HK-2 (cell line): Measurements from ENCODE around the gene CFAP61.
"Not testable (repeated sequence)": the region's sequence is repeated elsewhere in the genome, so short reads cannot be mapped to it uniquely, and the experiment has no call there.

Source experiments
- DNase-seq: peaks from one replicate; pipeline ENCODE4 v3.0.0-alpha.2; 2018; ENCODE audit not compliant: unreplicated experiment

Gene CFAP61

GRCh38 chr20:20318365-20319161 is 266.2 kb downstream of the CFAP61 start:
- no peak for DNase-seq

DNA sequence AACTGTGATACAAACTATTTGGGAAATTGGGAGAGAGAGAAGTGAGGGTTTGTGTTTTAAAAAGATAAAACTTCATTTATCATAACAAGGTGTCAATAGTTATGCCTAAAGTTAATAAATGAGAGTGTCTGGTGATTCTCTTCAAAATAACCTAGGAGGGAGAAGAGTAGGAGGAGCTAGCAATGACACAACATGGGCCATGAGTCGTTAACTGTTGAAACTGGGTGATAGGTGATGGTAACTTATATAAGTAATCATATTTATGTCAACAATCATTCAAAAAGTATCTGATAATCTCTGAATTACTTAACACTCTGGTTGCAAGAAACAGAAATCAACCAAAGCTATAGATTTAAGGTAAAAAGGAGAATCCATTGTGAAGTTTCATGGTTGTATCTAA is 268.8 kb downstream of the CFAP61 start:
- DNase-seq = no peak

DNA sequence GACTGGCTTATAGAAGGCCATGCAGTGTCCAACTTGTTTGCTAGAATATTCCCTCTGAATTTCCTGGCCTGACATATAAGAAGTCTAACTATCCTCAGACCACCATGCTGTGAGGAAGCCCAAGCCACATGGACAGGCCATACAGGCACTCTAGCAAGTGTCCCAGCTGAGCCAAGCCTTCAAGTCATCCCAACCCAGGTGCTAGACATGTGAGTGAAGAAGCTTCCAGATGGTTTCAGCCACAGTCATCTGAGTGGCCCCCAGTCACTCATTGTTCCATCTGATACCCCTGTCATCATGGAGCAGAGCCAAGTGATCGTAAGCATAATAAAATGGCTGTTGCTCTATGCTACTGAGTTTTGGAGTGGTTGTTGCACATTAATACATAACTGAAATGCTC is 269.6 kb downstream of the CFAP61 start:
- DNase-seq = no peak

GRCh38 chr20:20322912-20323311 is 270.6 kb downstream of the CFAP61 start:
- DNase-seq = no peak

DNA sequence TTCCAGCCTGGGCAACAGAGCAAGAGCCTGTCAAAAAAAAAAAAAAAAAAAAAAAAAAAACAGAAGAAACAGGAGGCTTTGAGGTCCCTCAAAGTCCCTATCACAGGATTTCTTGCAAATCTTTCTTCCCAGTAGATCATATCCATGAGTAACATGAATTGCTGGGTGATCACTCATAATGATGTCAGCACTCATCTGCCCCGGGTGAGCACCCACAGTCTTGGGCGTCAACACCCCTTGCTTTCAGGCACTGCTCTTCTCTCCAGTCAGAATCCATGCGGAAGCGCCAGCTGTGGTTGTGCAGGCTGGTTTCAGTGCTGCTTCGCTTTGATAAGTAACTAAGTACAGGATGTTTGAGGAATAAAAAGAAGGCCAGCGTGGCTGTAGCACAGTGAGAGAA is 275.4 kb downstream of the CFAP61 start:
- peak; percentile 84 for DNase-seq

DNA sequence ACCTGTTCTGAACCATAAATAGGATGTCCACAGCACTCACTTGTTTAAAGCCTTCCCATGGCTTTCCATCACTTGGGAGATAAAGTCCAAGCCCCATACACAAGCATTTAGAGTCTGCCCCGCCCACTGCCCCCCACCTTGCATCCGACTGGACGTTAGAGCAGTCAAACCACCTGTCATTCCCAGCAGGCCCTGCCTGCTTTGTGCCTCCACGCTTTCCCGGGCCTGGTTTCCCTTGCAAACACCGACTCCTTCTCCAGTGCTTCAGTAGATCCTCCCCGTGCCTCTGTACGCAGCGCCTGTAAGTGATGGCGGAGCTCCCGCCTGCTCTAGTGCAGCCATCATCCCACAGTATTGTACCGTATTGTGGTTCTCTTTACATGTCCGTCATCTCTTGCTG is 277.2 kb downstream of the CFAP61 start:
- DNase-seq = no peak

DNA sequence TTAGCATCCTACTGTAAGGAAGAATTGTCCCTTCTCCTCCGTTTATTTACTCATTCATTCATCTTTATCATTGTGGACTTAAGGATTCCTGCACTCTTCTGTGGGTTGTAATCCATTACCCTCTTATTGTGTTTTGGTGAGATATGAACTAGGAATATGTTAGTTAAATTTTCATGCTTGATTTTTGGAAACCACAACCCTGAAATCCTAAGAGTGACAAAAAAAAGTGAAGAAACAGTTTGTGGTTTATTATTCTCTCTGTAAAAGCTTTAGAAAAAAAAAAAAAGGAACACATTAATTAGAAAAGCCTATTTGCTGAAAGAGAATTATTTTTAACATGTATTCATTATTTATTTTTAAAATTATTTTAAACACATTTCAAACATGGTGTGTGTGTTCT is 278.8 kb downstream of the CFAP61 start:
- DNase-seq = no peak

GRCh38 chr20:20331817-20332216 is 279.5 kb downstream of the CFAP61 start:
- DNase-seq = no peak

GRCh38 chr20:20333866-20334265 is 281.5 kb downstream of the CFAP61 start:
- DNase-seq = no peak

DNA sequence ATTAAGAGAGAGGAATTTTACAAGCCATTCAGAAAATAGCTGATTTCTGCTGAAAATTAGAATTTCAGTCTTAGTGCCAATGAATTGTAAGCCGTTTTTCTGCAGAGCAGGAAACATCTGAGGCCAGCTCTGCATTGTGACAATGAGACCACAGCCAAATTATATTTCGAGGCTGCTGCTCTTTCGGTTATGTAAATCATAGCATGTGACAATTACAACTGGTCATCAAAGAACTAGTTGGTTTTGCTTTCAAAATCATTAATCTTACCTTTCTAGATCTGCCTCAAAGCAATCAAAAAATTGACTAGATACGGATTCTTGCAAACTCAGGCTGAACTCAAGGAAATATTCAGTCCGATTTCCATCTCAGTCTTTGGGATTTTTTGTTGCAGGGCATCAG is 282.2 kb downstream of the CFAP61 start:
- no peak for DNase-seq

GRCh38 chr20:20338133-20338730 is 285.9 kb downstream of the CFAP61 start:
- no peak for DNase-seq

- no peak for DNase-seq
Observed at GRCh38 chr20:20340443-20340842, 288.1 kb downstream of the CFAP61 start.

DNA sequence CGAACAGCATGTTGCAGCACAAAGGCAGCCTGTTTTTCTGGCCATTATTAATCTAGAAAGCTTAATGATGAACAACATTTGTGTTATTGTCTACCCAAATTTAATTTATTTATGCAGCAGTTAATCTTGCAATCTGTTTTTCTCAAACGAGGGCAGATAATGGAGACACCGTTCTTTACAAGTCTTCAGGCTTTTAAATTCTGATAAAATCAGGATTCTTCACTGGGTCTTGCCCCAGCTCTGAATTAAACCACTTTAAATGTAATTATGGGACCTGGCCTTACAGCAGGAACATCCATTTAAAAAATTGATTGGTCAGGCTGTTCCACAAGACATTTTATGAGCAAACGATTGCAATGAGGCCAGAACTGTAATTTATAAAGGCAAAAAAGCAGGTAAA is 289.0 kb downstream of the CFAP61 start:
- no peak for DNase-seq

DNA sequence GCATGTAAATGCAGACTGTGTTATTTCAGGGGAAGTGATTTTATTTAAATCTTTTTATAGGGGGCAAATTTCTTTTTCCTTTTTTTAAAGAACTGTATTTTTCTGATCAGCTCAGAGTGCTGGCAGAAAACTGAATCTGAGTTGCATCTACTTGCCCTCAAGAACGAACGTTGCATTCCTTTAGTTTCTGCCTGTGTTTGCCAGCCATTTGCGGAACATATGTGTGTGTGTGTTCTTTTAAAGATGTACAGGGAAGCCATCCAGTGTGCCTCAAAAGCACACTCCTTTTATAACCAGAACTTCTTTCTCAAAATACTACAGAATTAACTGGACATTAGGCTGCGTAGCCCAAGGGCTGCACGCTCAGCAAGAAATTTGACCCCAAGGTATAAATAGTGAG is 289.7 kb downstream of the CFAP61 start:
- no peak for DNase-seq

- no peak for DNase-seq
Observed at GRCh38 chr20:20343932-20344331, 291.6 kb downstream of the CFAP61 start.

DNA sequence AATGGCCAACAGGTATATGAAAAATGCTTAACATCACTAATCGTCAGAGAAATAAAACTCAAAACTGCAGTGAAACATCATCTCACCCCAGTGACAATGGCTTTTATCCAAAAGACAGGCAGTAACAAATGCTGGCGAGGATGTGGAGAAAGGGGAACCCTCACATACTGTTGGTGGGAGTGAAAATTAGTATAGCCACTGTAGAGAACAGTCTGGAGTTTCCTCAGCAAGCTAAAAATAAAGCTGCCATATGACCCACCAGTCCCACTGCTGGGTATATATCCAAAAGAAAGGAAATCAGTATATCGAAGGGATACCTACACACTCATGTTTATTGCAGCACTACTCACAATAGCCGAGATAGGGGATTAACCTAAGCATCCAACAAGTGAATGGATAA is 292.1 kb downstream of the CFAP61 start:
- no peak for DNase-seq

- DNase-seq = no peak
Observed at GRCh38 chr20:20353576-20353975, 301.2 kb downstream of the CFAP61 start.

DNA sequence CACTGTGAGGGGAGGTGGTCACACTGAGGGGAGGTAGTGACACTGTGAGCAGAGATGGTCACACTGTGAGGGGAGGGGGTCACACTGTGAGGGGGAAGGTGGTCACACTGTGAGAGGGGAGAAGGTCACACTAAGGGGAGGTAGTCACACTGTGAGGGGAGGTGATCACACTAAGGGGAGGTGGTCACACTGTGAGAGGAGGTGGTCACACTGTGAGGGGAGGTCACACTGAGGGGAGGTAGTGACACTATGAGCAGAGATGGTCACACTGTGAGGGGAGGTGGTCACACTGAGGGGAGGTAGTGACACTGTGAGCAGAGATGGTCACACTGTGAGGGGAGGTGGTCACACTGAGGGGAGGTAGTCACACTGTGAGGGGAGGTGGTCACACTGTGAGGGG is 303.2 kb downstream of the CFAP61 start:
- not testable (repeated sequence) for DNase-seq

DNA sequence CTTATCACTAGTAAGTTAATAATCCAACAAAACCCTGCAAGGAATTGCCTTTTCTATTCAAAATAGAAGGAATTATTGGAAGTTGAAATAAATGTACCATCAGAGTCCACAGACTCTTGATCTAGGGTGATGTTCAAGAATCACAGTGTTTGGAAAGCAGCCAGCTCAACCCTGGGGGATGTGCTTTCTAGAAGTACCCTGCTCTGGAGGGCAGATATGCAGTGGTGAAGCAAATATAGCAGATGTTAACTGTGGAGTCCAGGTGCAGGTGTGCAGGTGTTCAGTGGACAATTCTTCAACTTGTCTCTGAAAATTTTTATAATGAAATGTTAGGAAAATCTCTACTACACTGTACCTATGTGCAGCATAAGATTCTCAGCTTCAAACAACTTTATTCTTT is 306.5 kb downstream of the CFAP61 start:
- no peak for DNase-seq

DNA sequence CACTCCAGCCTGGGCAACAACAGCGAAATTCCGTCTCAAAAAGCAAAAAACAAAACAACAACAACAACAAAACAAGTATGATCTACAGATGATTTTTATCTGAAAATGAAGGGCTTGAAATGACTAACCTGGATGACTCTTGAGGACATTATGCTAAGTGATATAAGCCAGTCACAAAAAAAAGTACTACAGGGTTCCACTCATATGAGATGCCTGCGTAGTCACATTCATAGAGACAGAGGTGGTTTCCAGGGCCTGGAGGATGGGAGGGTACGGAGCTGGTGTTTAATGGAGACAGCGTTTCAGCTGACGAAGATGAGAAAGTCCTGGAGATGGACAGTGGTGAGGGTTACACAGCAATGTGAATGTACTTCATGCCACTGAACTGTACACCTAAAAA is 307.3 kb downstream of the CFAP61 start:
- no peak for DNase-seq

GRCh38 chr20:20360464-20360863 is 308.1 kb downstream of the CFAP61 start:
- DNase-seq = peak; percentile 51

DNA sequence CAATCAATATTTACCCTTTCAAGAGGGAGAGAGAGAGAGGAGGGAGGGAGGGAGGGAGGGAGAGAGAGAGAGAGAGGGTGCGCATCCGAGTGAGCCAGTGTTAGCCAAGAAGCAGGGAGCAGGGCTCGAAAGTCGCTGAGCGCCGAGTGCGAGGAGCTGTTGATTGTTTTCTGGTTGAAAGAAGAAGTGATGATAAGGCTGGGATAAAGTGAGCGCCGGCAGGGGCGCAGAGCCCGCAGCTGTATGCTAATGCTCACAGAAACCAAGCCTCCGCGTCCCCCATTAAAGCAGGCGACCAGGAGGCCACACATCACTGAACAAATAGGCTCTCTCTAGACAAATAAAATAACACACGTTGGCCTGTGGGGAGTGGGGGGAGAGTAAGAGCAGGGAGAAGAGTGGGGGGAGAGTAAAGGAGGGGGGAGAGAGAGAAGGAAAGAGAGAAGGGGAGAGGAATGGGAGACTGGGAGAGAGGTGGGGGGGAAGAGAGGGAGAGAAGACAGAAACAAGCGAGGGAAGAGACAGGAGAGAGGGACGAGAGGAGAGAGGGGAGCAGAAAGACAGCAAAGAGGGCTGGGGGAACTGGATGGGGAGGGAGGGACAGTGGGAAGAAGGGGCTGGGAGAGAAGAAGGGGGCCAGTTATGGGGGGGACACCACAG is 310.6 kb downstream of the CFAP61 start:
- no peak for DNase-seq

DNA sequence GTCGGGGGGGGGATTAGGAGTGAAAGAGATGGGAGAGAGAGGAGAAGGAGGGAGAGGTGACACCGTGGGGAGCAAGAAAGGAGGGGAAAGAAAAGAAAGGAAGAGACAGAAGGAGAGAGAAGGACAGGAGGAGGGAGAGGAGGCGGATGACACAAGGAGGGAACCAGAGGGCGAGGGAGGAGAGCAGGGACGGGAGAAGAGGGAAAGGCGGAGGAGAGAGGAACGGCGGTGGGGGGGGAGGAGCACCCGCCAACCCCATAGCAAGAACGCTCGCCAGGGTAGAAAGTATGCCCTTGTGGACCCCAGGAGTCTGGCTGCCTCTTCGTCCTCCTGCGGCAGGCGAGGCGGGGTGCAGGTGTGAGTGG is 311.1 kb downstream of the CFAP61 start:
- no peak for DNase-seq
